GM19463 (cell line): Measurements from ENCODE around the gene SMYD2.

ENCODE experiments used
- ATAC-seq: cut with Tn5 transposase; IDR thresholded peaks from one replicate; pipeline ENCODE4 v1.9.1; 2021; ENCODE audit warnings: mild to moderate bottlenecking, moderate library complexity; ENCODE audit not compliant: unreplicated experiment

The SMYD2 gene

GRCh38 chr1:214354440-214355148, 73.6 kb downstream of the SMYD2 start:
- no peak for ATAC-seq

DNA sequence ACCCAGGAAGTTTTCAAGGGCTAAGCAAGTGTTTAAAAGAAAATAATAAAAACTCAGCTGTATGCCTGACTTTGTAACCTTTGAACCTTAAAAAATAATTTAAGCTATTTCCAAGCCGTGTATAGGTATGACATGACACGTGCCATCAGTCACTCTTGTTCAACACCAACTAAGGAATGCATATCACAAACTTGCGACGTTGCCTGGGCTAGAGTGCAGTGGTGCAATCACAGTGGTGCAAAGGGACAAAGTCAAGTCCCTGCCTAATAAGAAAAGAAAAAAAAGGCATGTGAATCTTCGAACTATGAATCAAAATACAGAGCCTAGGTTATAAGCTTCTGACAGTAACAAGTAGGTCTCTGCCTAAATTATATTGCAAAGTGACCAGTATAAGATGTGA, 79.2 kb downstream of the SMYD2 start:
- no peak for ATAC-seq

GRCh38 chr1:214360525-214361164, 79.7 kb downstream of the SMYD2 start:
- no peak for ATAC-seq

GRCh38 chr1:214361636-214362035, 80.7 kb downstream of the SMYD2 start:
- no peak for ATAC-seq

DNA sequence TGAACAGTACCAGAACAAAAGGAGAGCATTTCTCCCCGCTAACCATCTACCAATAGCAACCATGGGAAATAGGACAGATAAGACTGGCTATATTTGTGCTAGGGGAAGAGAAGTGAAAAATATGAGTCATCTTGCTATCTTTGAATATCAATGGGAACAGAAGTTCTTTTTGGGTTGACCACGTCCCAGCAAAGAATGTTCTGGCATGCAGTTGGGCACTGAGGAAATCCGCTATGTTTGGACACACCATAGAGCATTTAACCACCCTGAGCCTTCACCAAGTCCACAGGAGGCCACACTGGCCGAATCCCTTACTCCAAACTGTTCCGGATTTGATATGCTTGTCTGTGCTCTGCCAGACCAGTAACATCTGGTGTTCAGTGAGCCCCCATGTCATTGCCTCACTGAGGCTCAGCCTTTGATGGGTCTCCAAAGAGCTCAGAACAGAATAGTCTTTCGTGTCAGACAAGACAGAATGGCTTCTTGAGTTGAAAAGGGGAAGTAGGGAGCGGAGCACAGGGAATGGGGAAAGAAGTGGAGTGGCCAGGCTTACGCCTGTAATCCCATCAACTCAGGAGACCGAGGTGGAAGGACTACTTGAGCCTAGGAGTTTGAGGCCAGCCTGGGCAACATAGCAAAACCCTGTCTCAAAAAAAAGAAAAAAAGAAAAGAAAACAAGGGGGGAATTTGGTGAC, 81.4 kb downstream of the SMYD2 start:
- no peak for ATAC-seq

DNA sequence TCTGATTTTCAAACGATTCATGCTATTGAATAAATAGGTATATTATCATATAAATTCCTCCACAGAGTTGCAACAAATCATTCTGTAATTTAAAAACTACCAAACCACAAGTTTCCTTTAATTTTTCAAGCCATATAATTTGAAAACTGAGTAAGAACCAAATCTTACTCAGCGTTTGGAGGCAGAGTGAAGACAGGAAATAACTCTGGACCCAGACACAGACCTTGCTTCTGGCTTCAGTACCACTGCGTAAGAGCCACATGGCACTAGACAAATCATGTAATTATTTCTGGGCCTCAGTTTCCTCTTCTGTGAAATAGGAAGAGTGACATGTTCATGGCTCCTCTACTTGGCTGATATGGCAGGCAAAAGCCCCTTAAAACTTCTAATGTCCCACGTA, 82.4 kb downstream of the SMYD2 start:
- no peak for ATAC-seq

GRCh38 chr1:214364386-214364785, 83.4 kb downstream of the SMYD2 start:
- no peak for ATAC-seq

GRCh38 chr1:214364786-214365295, 83.9 kb downstream of the SMYD2 start:
- no peak for ATAC-seq

DNA sequence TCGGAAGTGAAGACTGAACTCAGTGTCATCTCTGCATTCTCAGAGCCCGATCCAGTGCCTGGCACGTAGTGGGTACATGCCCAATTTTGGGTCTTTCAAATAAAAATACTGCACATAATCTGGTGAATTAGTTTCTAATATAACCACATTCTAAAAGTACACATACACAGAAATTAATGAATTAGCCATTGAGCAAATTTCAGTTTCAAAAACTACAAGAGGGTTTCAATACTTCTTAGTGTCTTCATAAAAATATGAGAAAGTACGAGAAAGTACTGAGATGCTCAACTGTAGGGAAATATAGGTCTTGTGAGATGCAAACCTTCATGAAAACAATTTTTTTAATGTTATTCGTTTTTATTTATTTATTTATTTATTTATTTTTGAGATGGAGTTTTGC, 86.9 kb downstream of the SMYD2 start:
- ATAC-seq, result no peak

DNA sequence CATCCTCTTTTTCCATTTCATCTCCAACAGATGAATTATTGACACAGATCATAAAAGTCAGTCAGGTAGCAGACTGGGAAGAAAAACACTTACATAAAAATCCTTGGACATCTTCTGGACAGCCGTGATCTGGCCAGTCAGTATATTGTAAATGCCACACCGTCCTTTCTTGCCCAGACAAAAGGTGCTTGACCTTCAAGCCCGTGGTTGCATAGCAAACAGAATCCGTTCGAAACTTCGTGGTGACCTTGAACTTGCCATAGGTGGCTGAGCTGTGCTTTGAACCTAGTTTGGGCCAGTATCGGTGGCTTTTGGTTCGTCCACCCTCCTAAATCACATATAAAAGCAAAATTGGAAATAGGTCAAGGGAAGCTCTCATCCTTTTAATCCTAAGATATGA, 88.4 kb downstream of the SMYD2 start:
- no peak for ATAC-seq

GRCh38 chr1:214370615-214371014, 89.7 kb downstream of the SMYD2 start:
- no peak for ATAC-seq

GRCh38 chr1:214372092-214372491, 91.1 kb downstream of the SMYD2 start:
- no peak for ATAC-seq

GRCh38 chr1:214377485-214377884, 96.5 kb downstream of the SMYD2 start:
- ATAC-seq, result no peak

DNA sequence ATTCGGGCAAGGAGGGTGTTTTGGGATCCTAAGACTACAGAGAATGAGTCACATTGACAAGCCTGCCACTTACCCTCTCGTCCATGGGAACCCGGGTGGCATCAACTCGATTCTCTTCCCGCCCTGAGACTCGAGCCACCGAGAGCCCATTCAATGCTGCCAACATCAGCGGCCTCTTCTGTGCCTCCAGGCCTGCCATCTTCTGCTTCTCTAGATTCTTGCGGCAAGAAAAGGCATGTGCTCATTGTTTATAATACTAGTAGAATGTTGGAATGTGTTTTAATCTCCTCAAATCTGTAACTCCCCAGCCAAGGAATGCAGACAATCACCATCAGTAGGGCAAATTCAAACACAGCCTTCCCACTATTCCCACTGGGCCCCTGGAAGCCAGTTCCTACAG, 96.9 kb downstream of the SMYD2 start:
- no peak for ATAC-seq

DNA sequence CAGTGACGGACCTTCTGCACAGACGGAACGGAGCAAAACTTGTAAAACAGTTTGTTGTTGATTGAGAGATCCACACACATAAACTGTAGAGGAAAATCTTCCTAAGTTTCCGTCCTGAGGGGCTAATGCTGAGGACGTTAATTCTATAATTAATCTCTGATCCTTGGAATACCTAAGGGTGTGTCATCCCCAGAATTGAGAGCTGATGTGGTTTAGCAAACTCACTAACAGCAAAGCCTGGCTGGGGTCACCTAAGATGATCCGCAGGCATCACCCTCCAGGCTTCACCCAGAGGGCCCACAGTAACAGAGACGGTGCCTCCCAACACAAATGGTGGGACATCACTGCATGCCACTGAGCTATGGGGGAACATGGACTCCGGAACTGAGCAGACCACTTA, 97.5 kb downstream of the SMYD2 start:
- ATAC-seq, result no peak

DNA sequence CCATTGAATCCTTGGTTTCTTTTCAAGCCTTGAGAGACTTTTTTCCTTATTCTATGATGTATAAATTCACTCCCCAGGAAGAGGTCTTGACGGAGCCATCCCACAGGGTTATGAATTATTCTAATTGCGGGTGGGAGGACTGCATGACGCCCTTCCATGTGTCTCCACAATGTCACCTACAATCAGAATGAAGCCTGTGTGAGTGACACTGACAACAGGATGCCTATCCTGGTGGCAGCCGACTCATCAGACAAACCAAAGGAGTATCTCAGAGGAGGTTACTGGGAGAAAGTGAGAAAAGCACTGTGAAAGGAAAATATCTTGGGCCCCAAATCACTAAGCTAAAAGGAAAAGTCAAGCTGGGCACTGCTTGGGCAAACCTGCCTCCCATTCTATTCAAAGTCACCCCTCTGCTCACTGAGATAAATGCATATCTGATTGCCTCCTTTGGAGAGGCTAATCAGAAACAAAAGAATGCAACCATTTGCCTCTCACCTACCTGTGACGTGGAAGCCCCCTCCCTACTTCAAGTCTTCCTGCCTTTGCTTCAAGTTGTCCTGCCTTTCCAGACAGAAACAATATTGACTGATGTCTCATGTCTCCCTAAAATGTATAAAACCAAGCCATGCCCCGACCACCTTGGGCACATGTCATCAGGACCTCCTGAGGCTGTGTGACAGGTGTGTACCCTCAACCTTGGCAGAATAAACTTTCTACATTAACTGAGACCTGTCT, 98.4 kb downstream of the SMYD2 start:
- no peak for ATAC-seq

DNA sequence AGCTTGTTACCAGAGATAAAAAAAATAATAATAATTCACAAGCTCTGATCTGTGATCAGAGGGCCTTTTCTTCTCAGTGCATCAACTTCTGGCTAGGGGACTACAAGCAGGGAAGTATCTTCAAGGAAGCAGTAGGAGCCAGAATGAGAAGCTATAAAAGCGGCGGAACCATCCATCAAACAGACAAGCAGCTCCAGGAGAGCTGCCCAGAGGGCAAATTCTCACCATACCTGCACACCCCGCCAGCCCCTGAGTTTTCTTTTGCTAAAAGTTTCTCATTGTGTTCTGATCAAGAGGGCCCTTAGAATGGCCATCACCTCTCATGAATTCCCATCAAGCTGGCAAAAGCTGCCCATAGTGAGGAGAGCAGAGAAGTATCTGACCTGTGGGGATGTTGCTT, 99.4 kb downstream of the SMYD2 start:
- ATAC-seq, result no peak

- ATAC-seq, result no peak
Observed at GRCh38 chr1:214380986-214381695, 100.2 kb downstream of the SMYD2 start.

DNA sequence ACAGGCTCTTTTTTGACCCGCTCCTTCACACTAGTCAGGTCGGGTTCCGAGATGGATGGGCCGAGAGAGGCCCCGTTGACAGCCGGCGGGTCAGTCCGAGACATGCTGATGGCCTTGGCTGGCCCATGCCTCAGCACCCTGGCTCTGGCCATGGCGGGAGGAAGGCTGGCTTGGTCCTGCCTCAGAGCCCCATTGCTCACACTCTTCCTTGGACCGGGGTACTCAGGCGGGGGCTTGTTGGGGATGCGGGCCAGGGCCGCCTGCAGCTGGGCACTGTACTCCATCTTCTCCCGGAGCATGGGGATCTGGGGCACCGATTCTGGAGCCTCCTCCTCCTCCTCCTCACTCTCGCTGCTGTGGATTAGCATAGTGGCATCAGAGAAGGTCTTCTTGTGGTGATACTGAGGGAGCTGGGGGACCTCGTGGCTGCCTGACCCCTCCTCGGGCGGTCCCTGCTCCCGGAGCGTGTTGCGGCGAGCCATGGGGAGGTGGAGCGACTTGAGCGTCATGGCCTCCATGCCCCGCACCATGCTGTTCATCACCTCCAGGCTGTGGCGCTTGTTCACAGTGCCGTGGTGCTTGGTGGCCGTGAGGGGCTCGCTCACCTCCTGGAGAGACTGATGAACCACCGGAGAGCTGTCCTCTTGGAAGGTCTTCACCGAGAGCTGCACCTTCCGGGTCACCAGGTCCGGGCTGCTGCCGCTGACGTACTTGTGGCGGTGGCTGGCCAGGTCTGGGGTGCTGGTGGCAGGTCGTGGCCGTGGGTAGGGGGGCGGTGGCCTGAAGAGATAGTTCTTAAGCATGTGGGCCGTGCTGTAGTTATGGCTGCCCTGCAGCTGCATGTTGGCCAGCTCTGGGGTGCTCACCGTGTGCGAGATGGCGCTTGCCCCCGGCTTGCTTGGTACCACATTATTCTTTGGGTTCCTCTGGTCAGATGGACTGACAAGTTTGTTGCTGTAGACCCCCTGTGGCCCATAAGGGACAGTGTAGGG, 102.7 kb downstream of the SMYD2 start:
- no peak for ATAC-seq
